Measurements from ENCODE around the gene PLIN5. TPM values are rescaled to one million over a fixed set of nuclear protein-coding genes. Genes with fewer than 3 reads are reported as not detected.
A peak's percentile ranks its signal among the peaks of the same experiment; 100 is the strongest.

The PLIN5 gene
- total RNA-seq, 1 donor from 2014 or later = 4.8 TPM

DNA sequence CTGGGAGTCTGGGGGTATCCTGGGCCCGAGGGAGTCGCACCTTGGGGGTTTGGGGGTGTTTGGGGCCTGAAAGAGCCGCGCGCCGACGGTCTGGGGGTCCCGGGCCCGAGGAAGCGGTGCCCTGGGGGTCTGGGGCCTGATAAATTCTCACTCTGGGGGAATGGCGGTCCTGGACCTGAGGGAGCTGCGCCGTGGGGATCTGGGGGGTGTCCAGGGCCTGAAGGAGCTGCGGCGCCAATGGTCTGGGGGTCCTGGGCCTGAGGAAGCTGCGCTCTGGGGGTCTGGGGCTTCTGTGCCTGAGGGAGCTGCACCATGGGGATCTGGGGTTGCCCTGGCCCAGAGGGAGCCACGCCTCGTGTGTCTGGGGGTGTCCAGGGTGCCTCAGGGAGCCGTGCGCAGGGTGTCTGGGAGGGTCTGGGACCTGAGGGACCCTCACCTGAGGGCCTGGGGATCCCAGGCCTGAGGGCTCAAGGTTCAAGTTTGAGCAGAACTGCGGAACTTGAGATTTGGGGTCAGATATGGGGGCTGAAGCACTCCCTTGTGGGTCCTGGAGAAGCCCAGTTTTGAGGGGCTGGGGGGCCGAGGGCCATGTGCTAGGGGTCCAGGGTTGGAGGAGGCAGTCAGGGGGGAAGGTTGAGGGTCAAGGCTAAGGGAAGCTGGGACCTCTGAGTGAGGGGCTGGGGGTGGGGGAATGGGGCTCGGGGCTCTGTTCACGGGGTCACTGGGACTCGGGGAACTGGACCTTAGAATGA is 61.8 kb downstream of the PLIN5 start:
- H3K36me3 Mint-ChIP-seq (ENCODE audit: low read depth) = peaks cover 4% of the 10 kb centered on the region
- no peaks in the 10 kb centered on the region for H3K9me3 Mint-ChIP-seq
- no peak for DNase-seq (ENCODE audit: low read depth, low spot score)
- no peaks in the 10 kb centered on the region for H3K27me3 Mint-ChIP-seq (ENCODE audit: low read depth)
- peak overlapping the region; percentile 91 for H3K4me3 Mint-ChIP-seq
- TF ChIP-seq, protein P1, sequence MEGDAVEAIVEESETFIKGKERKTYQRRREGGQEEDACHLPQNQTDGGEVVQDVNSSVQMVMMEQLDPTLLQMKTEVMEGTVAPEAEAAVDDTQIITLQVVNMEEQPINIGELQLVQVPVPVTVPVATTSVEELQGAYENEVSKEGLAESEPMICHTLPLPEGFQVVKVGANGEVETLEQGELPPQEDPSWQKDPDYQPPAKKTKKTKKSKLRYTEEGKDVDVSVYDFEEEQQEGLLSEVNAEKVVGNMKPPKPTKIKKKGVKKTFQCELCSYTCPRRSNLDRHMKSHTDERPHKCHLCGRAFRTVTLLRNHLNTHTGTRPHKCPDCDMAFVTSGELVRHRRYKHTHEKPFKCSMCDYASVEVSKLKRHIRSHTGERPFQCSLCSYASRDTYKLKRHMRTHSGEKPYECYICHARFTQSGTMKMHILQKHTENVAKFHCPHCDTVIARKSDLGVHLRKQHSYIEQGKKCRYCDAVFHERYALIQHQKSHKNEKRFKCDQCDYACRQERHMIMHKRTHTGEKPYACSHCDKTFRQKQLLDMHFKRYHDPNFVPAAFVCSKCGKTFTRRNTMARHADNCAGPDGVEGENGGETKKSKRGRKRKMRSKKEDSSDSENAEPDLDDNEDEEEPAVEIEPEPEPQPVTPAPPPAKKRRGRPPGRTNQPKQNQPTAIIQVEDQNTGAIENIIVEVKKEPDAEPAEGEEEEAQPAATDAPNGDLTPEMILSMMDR (conservative IDR thresholded peaks at IDR 0.05) = no peak
- no peak overlapping the region for H3K27ac Mint-ChIP-seq (ENCODE audit: unreplicated experiment)
- H3K4me1 Mint-ChIP-seq = peaks cover 15% of the 10 kb centered on the region

Other genes starting within 250 kb of the PLIN5 start
- gene TMIGD2, start 232.8 kb downstream of the PLIN5 start, total RNA-seq = not detected in 2 replicates
- gene FSD1, start 230.6 kb downstream of the PLIN5 start, total RNA-seq = 51.9 and 53.5 TPM in 2 replicates
- 4.1 and 5.0 TPM in 2 replicates for gene STAP2, start 196.4 kb downstream of the PLIN5 start, total RNA-seq
- 45.3 and 45.6 TPM in 2 replicates for gene MPND, start 191.7 kb downstream of the PLIN5 start, total RNA-seq
- 85.9 and 95.3 TPM in 2 replicates for gene SH3GL1, start 134.7 kb downstream of the PLIN5 start, total RNA-seq
- gene CHAF1A, start 132.6 kb downstream of the PLIN5 start, total RNA-seq = 117 and 120 TPM in 2 replicates
- gene UBXN6, start 77.4 kb downstream of the PLIN5 start, total RNA-seq = 39.5 and 40.9 TPM in 2 replicates
- 103 and 110 TPM in 2 replicates for gene HDGFL2, start 62.9 kb downstream of the PLIN5 start, total RNA-seq
- 0.30 and 0.47 TPM in 2 replicates for gene PLIN4, start 16.7 kb downstream of the PLIN5 start, total RNA-seq
- gene LRG1, start 4.8 kb upstream of the PLIN5 start, total RNA-seq = 0.09 TPM in 2 replicates
- 21.7 and 25.3 TPM in 2 replicates for gene SEMA6B, start 24.5 kb upstream of the PLIN5 start, total RNA-seq
- 7.0 and 8.0 TPM in 2 replicates for gene TNFAIP8L1, start 104.3 kb upstream of the PLIN5 start, total RNA-seq
- gene MYDGF, start 135.1 kb upstream of the PLIN5 start, total RNA-seq = 45.4 and 48.8 TPM in 2 replicates
- gene DPP9, start 188.6 kb upstream of the PLIN5 start, total RNA-seq = 46.8 and 48.0 TPM in 2 replicates